GM19372 (cell line): ENCODE measurements around the gene SMIM44.
"Not testable (repeated sequence)": the region's sequence is repeated elsewhere in the genome, so short reads cannot be mapped to it uniquely, and the experiment has no call there.

ENCODE experiments used
- ATAC-seq: cut with Tn5 transposase; IDR thresholded peaks from one replicate; pipeline ENCODE4 v1.9.1; 2021; ENCODE audit warnings: mild to moderate bottlenecking, low read depth, moderate library complexity; ENCODE audit not compliant: unreplicated experiment

SMIM44 gene

GRCh38 chr19:3459089-3459881 lies 24.0 kb downstream of the SMIM44 start:
- ATAC-seq: no peak

- no peak for ATAC-seq
Measured at GRCh38 chr19:3458229-3459088, 24.8 kb downstream of the SMIM44 start.

DNA sequence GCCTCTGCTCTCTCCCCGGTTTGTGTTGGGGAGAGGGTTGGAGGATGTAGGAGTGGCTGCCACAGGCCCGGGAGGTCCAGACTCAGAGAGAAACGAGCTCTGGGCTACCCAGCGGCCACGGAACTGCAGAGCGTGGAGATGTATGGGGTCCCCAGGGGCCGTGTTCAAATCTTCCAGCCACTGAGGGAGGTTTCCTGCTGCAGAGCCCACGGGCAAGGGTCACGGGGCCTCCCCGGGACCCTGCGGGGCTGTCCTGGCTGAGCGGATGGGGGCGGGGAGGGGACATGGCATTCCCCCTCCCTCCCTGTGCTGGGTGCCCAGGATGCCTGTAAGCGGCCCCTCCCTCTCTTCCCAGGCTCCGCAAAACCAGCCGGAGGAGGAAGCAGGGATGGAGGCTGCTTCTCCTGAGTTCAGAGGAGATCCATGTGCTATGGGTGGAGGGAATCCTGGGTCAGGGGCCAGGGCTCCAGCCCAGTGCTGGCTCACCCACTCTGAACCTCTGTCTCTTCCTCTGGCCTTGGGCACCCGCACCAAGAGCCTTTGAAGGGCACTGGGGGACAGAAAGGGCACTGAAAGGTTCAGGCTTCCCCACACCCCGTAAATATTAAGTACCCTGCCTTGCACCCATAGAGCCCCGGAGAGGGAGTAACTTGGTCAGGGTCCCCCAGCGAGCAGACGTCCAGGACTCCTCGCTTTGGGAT lies 25.6 kb downstream of the SMIM44 start:
- no peak for ATAC-seq

- ATAC-seq: no peak
Measured at GRCh38 chr19:3456925-3457527, 26.2 kb downstream of the SMIM44 start.

DNA sequence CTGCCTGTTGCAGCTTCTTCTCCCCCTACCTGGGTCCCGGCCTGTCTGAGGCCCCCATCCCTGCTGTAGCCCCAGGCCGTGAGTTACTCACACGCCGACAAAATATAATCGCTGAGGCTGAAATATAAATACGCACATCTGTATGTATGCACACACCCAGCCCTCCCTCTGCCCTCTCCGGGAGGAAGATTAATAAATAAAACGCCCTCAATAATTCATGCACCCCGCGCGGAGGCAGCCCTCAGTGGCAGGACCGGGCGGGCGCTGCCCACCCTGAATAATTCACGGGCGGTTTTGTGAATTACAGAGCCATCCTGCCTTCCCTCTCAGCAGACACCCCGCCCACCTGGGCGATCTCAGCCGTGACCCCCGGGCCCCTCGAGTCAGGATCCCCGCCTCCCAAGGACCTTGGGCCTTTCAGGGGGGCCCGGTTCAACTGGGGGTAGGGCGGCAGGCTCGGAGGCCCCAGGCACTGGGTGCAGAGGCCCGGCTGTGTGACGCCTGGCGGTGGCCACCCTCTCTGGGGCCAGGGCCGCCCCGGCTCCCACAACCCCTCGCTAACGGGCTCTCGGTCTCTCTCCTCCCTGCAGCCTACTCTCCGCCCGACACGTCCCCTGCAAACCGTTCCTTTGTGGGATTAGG lies 27.2 kb downstream of the SMIM44 start:
- ATAC-seq: no peak

DNA sequence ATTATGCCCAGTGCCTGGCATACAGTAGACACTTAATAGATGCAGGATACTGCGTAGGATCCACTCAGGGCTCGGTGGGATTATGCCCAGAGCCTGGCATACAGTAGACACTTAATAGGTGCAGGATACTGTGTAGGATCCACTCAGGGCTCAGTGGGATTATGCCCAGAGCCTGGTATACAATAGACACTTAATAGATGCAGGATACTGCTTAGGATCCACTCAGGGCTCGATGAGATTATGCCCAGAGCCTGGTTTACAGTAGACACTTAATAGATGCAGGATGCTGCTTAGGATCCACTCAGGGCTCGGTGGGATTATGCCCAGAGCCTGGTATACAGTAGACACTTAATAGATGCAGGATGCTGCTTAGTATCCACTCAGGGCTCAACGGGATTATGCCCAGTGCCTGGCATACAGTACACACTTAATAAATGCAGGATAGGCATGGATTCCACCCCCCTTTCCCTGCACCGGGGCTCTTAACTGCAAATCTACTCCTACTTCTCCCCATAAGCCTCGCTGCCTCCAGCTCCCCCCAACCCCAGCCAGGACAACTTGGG lies 27.8 kb downstream of the SMIM44 start:
- no peak for ATAC-seq

- ATAC-seq: no peak
Measured at GRCh38 chr19:3454656-3455392, 28.4 kb downstream of the SMIM44 start.

DNA sequence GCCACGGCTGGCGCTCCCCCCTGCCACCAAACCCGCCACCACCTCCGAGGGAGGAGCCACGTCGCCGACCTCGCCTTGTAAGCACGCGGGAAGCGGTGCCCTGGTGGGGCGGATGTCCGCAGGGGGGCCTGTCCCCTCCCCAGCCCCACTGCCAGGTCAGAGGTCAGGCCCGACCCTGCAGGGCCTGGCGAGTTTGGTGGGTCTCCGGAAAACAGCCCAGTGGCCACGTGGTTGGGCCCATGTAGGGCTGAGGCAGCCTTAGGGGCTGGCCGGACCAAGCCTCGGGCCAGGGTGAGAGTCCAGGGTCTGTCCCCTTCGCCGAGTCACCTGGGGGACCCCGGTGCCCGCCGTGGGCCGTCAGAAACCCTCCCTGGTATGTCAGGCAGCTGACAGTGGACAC lies 29.4 kb downstream of the SMIM44 start:
- ATAC-seq: no peak

- not testable (repeated sequence) for ATAC-seq
Measured at GRCh38 chr19:3452942-3453214, 30.4 kb downstream of the SMIM44 start.

GRCh38 chr19:3452171-3452941 lies 30.9 kb downstream of the SMIM44 start:
- ATAC-seq: no peak

GRCh38 chr19:3451451-3451866 lies 31.8 kb downstream of the SMIM44 start:
- no peak for ATAC-seq

DNA sequence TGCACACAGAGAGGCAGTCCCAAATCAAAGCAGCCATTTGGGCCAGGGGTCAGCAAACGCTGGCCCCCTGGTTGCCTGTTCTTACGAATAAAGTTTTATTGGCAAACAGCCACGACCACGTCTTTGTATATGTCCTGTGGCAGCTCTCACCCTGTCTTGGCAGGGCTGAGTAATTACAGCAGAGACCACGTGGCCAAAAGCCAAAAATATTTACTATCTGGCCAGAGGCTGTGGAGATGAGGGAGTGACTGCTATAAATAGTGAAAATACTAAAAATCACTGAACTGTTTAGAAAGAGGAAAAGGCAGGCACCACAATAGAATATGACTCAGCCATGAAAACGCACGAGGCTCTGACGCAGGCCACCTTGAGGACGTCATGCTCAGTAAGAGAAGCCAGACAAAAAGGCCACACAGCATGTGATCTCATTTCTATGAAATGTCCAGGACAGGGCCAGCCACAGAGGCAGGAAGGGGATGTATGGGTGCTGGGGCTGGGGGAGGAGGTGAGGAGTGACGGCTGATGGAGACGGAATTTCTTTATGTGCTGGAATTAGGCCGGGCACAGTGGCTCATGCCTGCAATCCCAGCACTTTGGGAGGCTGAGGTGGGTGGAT lies 32.3 kb downstream of the SMIM44 start:
- no peak for ATAC-seq

GRCh38 chr19:3448616-3449334 lies 34.5 kb downstream of the SMIM44 start:
- no peak for ATAC-seq

- ATAC-seq: not testable (repeated sequence)
Measured at GRCh38 chr19:3446657-3447056, 36.6 kb downstream of the SMIM44 start.

DNA sequence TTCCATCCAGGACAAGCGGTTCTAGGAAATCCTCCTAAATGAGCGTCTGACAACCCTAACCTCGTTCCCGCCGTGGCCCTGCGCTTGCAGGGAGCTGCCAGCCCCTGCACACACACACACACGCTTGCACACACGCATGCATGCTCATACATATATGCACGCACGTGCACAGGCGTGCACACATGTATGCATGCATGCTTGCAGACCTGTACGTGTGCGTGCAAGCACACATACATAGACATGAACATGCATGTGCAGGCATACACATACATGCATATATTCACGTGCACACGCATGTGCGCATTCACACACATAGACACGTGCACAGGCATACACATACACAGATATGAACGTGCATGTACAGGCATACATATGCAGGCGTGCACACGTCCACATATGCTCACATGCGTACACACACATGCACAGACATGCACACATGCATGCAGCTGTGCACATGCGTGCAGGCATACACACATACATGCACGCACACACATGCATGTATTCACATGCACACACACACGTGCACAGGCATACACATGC lies 38.5 kb downstream of the SMIM44 start:
- no peak for ATAC-seq

DNA sequence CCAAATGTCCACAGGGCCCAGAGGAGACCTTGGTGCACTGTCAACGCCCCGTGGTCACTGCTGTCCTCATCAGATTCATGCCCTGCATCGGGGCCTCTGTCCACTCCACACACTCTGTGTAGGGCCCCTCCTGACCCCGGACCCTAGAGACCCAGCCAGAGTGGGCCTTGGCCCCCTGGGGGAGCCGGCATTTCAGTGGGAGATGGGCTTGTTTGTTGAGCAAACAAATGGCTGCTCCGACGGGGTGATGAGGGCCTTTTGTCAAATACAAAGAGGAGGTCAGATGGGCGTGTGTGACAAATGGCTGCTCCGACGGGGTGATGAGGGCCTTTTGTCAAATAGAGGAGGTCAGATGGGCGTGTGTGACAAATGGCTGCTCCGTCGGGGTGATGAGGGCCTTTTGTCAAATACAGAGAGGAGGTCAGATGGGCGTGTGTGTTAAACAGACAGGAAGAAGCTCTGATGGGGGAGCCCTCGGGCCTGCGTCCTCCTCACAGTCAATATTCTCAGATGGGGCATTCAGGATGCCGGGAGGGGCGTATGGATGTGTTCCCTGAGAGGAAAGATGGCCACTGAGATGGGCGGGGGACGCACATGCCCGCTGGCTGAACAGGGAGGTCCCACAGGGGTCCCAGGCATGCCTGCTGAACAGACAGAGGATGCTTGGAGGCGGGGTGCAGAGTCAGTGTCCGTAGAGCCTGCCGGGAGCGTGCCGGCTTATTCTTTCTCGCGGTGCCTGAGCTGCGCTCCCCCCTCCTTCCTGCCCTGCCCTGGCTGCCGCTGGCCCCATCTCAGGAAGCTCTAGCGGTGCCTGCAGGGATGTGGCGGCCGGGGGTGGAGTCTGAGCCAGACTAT lies 39.2 kb downstream of the SMIM44 start:
- no peak for ATAC-seq
